ENCODE results near the gene DPH2. TPM values are rescaled to one million over a fixed set of nuclear protein-coding genes. Genes with fewer than 3 reads are reported as not detected.
A peak's percentile ranks its signal among the peaks of the same experiment; 100 is the strongest.

DPH2 gene
- total RNA-seq (ENCODE audit: insufficient read depth, low replicate concordance) = 5.1 TPM

- DNase-seq (ENCODE audit: low spot score) = peak; percentile 99
These were observed at the start of gene DPH2 for GRCh38 chr1:43969746-43970466. Gene DPH2, plus strand, starts transcription at chr1:43970010. Its CDS starts 166 bp downstream, at chr1:43970176.

- no peak for DNase-seq (ENCODE audit: low spot score)
These were observed 48.8 kb upstream of the DPH2 start for GRCh38 chr1:43921022-43921421.

- DNase-seq (ENCODE audit: low spot score) = no peak
These were observed 45.3 kb upstream of the DPH2 start for GRCh38 chr1:43924516-43924915.

GRCh38 chr1:43925846-43926245 is 44.0 kb upstream of the DPH2 start:
- DNase-seq (ENCODE audit: low spot score) = no peak

- no peak for DNase-seq (ENCODE audit: low spot score)
These were observed 39.5 kb upstream of the DPH2 start for GRCh38 chr1:43930168-43930948.

- peak; percentile 15 for DNase-seq (ENCODE audit: low spot score)
These were observed 38.9 kb upstream of the DPH2 start for GRCh38 chr1:43930949-43931275.

- no peak for DNase-seq (ENCODE audit: low spot score)
These were observed 37.8 kb upstream of the DPH2 start for GRCh38 chr1:43931711-43932660.

- DNase-seq (ENCODE audit: low spot score) = no peak
These were observed 36.9 kb upstream of the DPH2 start for GRCh38 chr1:43932786-43933385.

- DNase-seq (ENCODE audit: low spot score) = peak; percentile 41
These were observed 36.3 kb upstream of the DPH2 start, which contains the start of gene ARTN for GRCh38 chr1:43933386-43934100. Gene ARTN, plus strand, starts transcription at chr1:43933801. Its CDS starts 1,856 bp downstream, at chr1:43935657.

GRCh38 chr1:43934101-43934985 is 35.5 kb upstream of the DPH2 start:
- DNase-seq (ENCODE audit: low spot score) = peak; percentile 52

- no peak for DNase-seq (ENCODE audit: low spot score)
These were observed 34.9 kb upstream of the DPH2 start for GRCh38 chr1:43934986-43935324.

- DNase-seq (ENCODE audit: low spot score) = no peak
These were observed 33.9 kb upstream of the DPH2 start for GRCh38 chr1:43935711-43936427.

GRCh38 chr1:43936431-43937151 is 33.2 kb upstream of the DPH2 start:
- no peak for DNase-seq (ENCODE audit: low spot score)

- DNase-seq (ENCODE audit: low spot score) = no peak
These were observed 32.5 kb upstream of the DPH2 start for GRCh38 chr1:43937179-43937865.

GRCh38 chr1:43938383-43938782 is 31.4 kb upstream of the DPH2 start:
- DNase-seq (ENCODE audit: low spot score) = no peak

- no peak for DNase-seq (ENCODE audit: low spot score)
These were observed 30.8 kb upstream of the DPH2 start for GRCh38 chr1:43938892-43939587.

- DNase-seq (ENCODE audit: low spot score) = no peak
These were observed 27.4 kb upstream of the DPH2 start for GRCh38 chr1:43942411-43942810.
